ENCODE results near the gene DDAH1.

DNA sequence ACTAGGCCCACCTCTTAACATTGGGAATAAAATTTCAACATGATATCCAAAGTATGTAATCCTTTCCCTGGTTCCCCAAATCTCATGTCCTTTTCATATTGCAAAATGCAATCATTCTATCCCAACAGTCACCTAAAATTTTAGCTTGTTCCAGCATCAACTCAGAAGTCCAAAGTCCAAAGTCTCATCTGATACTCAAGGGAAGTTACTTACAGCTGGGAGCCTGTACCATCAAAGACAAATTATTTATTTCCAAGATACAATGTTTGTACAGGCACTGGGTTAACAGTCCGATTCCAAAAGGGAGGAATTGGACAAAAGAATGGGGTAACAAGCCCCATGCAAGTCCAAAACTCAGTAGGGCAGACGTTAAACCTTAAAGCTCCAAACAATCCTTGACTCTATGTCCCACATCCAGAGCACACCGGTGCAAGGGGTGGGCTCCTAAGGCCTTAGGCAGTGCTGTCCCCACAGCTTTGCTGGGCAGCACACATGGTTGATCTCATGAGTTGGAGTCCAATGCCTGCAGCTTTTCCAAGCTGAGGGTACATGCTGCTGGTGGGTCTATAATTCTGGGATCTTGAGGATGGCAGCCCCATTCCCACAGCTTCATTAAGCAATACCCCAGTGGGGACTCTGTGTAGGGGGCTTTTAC lies 78.8 kb downstream of the DDAH1 start:
- TF ChIP-seq POLR2A (IDR thresholded peaks at IDR 0.05; ENCODE audit: low read length), result no peak
- no peak for TF ChIP-seq GATA1 (IDR thresholded peaks at IDR 0.05; ENCODE audit: low read depth, low read length)
